ENCODE measurements around the gene ZDHHC14.

GRCh38 chr6:157575436-157576145, 194.6 kb downstream of the ZDHHC14 start:
- TF ChIP-seq, protein P1, sequence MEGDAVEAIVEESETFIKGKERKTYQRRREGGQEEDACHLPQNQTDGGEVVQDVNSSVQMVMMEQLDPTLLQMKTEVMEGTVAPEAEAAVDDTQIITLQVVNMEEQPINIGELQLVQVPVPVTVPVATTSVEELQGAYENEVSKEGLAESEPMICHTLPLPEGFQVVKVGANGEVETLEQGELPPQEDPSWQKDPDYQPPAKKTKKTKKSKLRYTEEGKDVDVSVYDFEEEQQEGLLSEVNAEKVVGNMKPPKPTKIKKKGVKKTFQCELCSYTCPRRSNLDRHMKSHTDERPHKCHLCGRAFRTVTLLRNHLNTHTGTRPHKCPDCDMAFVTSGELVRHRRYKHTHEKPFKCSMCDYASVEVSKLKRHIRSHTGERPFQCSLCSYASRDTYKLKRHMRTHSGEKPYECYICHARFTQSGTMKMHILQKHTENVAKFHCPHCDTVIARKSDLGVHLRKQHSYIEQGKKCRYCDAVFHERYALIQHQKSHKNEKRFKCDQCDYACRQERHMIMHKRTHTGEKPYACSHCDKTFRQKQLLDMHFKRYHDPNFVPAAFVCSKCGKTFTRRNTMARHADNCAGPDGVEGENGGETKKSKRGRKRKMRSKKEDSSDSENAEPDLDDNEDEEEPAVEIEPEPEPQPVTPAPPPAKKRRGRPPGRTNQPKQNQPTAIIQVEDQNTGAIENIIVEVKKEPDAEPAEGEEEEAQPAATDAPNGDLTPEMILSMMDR (IDR thresholded peaks at IDR 0.05; ENCODE audit: low read length), result no peak
- no peak for TF ChIP-seq EZH2 (optimal IDR thresholded peaks at IDR 0.05; ENCODE audit: low read depth, low read length)
